Endometrial microvascular endothelial cells (primary cell): Measurements from ENCODE around the gene SLCO2A1. TPM values are rescaled to one million over a fixed set of nuclear protein-coding genes. Genes with fewer than 3 reads are reported as not detected.

Experiments used
- in situ Hi-C: cut with HindIII; loops from 2 replicates; pipeline ENCODE4 v1.10.0; 2017; ENCODE audit warnings: low sequenced_read_pairs, low pct_unique_long_range_greater_than_20kb; ENCODE audit errors: inconsistent ontology term
- total RNA-seq: library from RNA; depleted of rRNA; stranded (reverse); fragments of >200 nt; gene quantifications from one replicate; pipeline ENCODE4 v1.2.3, GENCODE V29; 2015; ENCODE audit errors: inconsistent ontology term

SLCO2A1 gene
- total RNA-seq, 1 donor from 2014 or later: 22.4 TPM

DNA sequence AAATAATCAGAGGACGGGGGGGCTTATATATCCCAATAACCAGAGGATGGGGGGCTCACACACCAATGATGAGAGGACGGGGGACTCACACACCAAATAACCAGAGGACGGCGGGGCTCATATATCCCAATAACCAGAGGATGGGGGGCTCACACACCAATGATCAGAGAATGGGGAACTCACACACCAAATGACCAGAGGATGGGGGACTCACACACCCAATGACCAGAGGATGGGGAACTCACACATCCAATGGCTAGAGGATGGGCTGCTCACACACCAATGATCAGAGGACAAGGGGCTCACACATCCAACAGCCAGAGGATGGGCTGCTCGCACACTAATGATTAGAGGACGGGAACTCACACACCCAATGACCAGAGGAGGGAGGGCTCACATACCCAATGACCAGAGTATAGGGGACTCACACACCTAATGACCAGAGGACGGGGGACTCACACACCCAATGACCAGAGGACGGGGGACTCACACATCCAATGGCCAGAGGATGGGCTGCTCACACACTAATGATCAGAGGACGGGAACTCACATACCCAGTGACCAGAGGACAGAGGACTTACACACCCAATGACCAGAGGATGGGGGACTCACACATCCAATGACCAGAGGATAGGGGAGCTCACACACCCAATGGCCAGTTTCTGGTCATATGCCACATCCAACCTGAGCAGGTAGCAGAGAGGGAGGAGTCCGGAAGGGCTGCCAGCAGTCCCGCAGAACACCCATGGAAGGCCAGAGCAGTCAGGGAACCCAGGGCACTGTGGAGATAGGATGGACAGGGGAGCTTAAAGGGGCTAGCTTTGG, 144.6 kb downstream of the SLCO2A1 start:
- in situ Hi-C loops: no loop called here

DNA sequence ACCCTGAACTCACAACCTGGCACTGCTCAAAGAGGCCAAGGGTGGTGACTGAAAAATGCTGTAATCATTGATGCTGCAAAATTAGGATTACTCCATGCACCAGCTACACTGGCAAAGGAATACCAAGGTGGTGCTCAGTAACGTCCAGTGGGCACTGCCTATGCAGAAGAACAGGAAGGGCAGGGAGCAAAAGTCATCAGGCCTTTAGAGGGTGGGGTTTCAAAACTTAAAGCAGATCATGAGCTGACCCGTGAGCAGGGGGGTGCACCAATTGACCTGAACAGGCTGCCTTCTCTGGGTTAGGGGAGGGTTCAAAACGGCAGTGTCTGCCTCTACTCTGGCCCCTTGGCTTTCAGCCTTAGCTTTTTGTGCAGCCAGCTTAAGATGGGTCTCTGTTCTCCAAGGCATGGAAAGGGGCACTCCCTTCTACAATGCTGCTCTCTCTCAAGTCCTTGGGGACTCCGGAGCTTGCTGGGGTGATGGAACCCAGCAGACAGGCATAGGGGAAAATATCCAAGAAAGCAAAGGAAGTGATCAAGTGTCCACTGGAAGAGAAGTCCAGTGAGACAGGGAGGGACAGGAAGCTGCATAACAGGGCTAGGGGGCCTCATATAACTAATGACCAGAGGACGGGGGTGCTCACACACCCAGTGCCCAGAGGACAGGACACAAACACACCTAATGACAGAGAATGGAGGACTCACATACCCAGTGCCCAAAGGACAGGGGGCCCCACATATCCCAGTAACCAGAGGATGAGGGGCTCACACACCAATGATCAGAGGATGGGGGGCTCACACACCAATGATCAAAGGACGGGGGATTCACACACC, 145.5 kb downstream of the SLCO2A1 start:
- in situ Hi-C loops: no loop called here

DNA sequence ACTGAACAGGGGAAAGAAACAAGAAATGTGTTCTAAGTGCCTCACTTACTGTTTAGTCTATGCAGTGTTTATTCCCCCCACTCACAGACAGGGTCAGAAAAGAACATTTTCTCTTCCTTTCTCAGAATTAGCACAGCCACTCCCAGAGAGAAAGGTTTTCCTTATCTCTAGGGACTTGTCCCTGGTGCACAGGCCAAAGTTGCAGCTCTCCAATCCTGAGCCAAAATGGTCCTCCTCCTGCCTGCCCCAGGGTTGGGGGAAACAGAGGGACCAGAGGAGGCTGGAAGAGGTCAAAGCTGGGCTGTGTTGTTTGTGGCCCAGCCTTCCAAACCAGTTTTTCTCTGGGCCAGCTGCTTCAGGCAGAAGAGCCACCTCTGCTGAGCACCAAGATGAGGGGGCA, 146.1 kb downstream of the SLCO2A1 start:
- in situ Hi-C loops: no loop called here

DNA sequence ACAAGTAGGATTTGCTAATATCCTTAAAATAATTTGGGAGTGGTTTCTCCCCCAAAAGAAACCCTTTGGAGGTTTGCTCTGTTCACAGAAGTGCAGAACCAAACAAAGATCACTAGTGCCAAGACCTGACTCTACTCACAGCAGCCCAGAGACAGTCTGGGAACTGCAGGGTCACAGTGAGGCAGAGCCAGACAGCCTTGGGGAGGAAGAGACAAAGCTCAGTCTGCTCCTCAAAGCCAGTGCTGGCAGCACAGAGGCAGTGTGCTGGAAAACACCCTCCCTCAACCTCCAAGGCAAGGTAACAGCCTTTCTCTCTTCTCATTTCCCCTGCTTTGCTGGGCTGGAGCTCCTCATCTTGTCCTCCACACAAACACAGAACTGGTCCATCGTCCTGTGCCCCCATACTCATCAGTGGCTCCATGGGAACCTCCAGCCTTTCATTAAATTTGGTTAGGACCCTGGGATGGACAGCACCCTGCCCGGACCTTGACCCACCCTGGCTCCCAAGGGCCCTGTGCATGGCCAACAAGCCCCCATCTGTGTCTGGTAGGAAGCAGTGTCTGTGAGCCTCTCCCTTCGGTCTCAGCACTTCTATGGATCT, 146.6 kb downstream of the SLCO2A1 start:
- in situ Hi-C loops: no loop called here

DNA sequence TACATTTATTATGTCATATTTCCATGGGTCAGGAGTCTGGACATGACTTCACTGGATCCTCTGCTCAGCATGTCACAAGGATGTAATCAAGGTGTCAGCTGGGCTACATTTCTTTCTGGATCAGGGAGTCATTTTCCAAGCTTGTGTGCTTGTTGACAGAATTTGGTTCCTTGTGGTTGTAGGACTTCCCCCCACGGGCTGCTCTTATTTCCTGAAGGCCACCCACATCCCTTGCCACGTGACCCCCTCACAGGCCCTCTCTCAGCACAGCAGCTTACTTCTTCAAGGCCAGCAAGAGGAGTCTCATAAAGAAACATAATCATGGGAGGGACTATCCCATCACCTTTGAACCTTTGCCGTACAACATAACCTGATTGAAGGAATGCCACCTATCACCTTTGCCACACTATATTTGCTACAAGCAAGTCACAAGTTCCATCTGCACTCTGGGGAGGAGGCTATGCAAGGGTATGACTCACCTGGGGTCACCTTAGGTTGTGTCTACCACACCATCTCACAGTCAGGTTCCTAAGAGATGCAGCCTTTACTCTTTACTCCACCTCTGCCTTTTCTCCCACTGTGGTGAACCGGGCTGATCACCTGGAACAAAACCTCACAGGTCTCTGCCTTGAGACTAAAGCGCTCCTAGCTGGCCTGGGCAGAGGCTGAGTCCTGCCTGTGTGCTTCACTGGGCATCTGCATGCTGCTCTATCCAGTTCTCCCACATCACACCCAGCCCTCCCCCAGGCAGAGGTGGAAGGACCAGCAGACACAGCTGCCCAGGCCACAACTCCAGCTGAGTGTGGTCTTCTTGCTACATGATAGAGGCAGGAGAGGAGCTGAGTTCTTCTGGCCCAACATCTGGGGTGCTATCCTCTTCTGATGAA, 147.5 kb downstream of the SLCO2A1 start:
- in situ Hi-C loops: no loop called here

DNA sequence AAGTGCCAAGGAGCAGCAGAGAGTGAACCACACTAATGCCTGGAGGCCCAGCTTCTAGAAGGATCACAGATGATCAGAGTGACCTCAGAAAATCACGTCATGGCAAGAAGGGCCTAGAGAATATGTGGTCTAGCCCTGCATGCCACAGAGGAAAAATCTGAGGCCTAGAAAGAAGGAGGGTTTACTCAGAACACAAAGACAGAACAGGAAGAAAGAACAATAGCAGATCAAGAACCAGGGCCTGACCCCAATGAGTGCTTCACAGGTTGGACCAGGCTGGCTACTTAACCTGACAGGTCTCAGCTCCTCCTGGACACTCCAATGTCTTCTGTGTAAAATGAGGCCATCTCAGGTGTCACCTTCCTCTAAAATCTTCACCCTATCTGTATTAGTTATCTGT, 148.2 kb downstream of the SLCO2A1 start:
- in situ Hi-C loops: no loop called here

DNA sequence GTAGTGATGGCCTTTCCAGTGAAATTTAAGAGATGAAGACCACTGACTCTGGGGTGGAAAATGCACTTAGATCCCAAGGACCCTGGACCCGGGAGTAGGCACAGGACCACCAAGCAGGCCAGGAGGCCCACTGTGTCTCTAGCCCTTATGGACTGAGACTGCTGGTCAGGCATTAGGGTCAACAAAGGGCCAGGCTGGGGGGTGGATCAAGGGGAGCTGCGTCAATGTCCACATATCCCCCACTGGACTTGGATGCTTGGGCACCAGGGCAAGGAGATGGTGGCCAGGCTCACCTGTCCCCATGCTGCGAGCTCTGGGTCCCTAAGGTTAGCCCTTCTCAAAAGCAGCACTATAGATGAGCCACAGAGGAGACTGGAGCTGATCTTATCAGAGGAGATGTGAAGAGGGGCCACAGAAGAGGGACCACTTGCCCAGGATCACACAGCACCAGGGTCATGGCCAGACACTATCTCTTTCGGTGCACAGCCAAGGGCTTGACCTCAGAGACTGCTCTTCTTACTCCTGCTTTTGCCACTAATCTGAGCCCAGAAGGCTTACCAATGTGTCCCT, 148.8 kb downstream of the SLCO2A1 start:
- in situ Hi-C loops: no loop called here

DNA sequence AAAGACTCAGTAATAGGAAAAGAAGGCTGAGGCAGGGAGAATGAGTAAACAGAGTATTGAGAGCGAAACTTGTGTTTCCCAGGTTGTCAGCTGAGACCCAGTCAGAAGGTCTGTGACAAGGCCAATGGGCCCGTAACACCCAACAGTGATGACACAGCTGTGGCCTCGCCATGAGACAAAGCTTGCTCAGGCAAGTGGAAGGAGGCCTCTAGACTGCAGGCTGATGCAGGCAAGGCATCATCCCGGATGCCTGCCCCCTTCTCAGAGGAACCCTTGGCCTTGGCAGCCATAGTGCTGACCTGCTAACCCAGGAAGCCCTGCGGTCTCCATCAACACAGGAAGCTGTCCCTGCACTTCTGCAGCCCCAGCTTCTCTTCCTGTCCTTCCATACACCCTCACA, 149.4 kb downstream of the SLCO2A1 start:
- in situ Hi-C loops: no loop called here

DNA sequence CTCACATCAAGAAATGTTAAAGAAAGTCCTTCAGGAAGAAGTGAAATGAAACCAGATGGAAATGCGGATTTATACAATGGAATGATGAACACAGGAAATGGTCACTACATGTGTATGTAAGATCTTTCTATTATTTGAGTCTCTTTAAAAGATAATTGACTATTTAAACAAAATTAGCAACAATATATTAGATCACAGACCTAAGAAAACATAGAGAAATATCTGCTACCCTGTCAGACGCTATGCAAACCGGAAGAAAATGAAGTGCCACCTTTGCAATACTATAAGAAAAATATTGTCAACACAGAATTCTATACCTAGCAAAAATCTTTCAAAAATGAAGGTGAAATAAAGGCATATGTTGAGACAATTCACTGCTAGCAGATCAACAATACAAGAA, 151.2 kb downstream of the SLCO2A1 start:
- in situ Hi-C loops: no loop called here

Other genes starting within 250 kb of the SLCO2A1 start
- 122 TPM for gene SRPRB, start 224.1 kb downstream of the SLCO2A1 start, total RNA-seq
- 1.6 TPM for gene RAB6B, start 134.0 kb downstream of the SLCO2A1 start, total RNA-seq
- 60.0 TPM for gene RYK, start 220.9 kb upstream of the SLCO2A1 start, total RNA-seq